SK-N-SH (cell line): Measurements from ENCODE around the gene SLC66A1. TPM values are rescaled to one million over a fixed set of nuclear protein-coding genes. Genes with fewer than 3 reads are reported as not detected.

ENCODE experiments used
- CTCF ChIA-PET: fragments of 300-600, 350-600 bp; formaldehyde crosslinking; extraction: SDS; loops from one replicate; lab custom pipeline; 2021; lab: Yijun Ruan, JAX
- POLR2A ChIA-PET: fragments of 350-600 bp; sonication (Branson Sonifier 250); formaldehyde crosslinking; extraction: SDS; loops from one replicate; lab custom pipeline; 2020; ENCODE audit warnings: antibody characterized with exemption, inconsistent platforms; lab: Yijun Ruan, JAX
- DNase-seq: peaks from one replicate; pipeline ENCODE4 v3.0.0; 2012
- H2AFZ ChIP-seq: fragments of 200-600 bp; sonication (generic); 2 replicates; pipeline ENCODE4 v1.8.1; 2016; ENCODE audit warnings: antibody characterized with exemption, mild to moderate bottlenecking, low read depth
- H3F3A ChIP-seq: fragments of 200-600 bp; sonication (generic); replicated peaks from 2 replicates; pipeline ENCODE3; 2016; ENCODE audit warnings: antibody characterized with exemption, mild to moderate bottlenecking; ENCODE audit not compliant: insufficient read depth
- H3K27ac ChIP-seq, 2 experiments: fragments of 200-500 bp in 1 of 2; fragments of 200-600 bp in 1 of 2; sonication (Bioruptor generic) in 1 of 2; sonication (generic), shearing (Covaris generic) in 1 of 2; 2 replicates each; pipeline versions ENCODE4 v1.5.1 to v1.6.1; 2014 to 2016; ENCODE audit warnings: low read depth in 2 of 2, inconsistent platforms in 1 of 2, low read length in 1 of 2, mild to moderate bottlenecking in 1 of 2, mixed read lengths in 1 of 2
- H3K27me3 ChIP-seq: fragments of 200-600 bp; sonication (generic), shearing (Covaris generic); 2 replicates; pipeline ENCODE4 v1.6.1; 2016; ENCODE audit warnings: mixed run types; ENCODE audit not compliant: insufficient read depth
- H3K36me3 ChIP-seq, 2 experiments: fragments of 200-500 bp in 1 of 2; fragments of 200-600 bp in 1 of 2; sonication (Bioruptor generic) in 1 of 2; sonication (generic) in 1 of 2; replicated peaks in 1 of 2; 2 replicates each; pipeline versions ENCODE3 to v1.5.1; 2014 to 2016; ENCODE audit warnings: low read length in 1 of 2, mild to moderate bottlenecking in 1 of 2; ENCODE audit not compliant: insufficient read depth in 2 of 2, control insufficient read depth in 1 of 2
- H3K4me1 ChIP-seq, 2 experiments: fragments of 200-500 bp in 1 of 2; fragments of 200-600 bp in 1 of 2; sonication (Bioruptor generic) in 1 of 2; sonication (generic), shearing (Covaris generic) in 1 of 2; 2 replicates each; pipeline versions ENCODE4 v1.5.1 to v1.6.1; 2014 to 2016; ENCODE audit warnings: low read depth in 1 of 2, low read length in 1 of 2, mixed run types in 1 of 2; ENCODE audit not compliant: insufficient read depth in 2 of 2, control insufficient read depth in 1 of 2
- H3K4me2 ChIP-seq: fragments of 200-600 bp; sonication (generic), shearing (Covaris generic); 2 replicates; pipeline ENCODE4 v1.6.1; 2017; ENCODE audit warnings: mixed run types
- H3K4me3 ChIP-seq, 2 experiments: fragments of 200-500 bp in 1 of 2; fragments of 200-600 bp in 1 of 2; sonication (Bioruptor generic) in 1 of 2; sonication (generic), shearing (Covaris generic) in 1 of 2; 2 replicates each; pipeline versions ENCODE4 v1.5.1 to v1.8.1; 2014 to 2016; ENCODE audit warnings: low read depth in 2 of 2, inconsistent platforms in 1 of 2, low read length in 1 of 2, mild to moderate bottlenecking in 1 of 2, mixed read lengths in 1 of 2, moderate library complexity in 1 of 2
- H3K79me2 ChIP-seq: fragments of 200-600 bp; sonication (generic); 2 replicates; pipeline ENCODE4 v1.8.1; 2017; ENCODE audit warnings: mild to moderate bottlenecking; ENCODE audit not compliant: insufficient read depth
- H3K9ac ChIP-seq: fragments of 200-600 bp; sonication (generic); 2 replicates; pipeline ENCODE4 v1.6.1; 2017; ENCODE audit warnings: mixed run types
- H3K9me2 ChIP-seq: fragments of 200-600 bp; sonication (generic); 2 replicates; pipeline ENCODE4 v1.6.1; 2017; ENCODE audit warnings: mixed run types
- H3K9me3 ChIP-seq: fragments of 200-600 bp; sonication (generic); 2 replicates; pipeline ENCODE4 v1.6.1; 2017; ENCODE audit warnings: mixed run types, mild to moderate bottlenecking, moderate library complexity
- H4K20me1 ChIP-seq: fragments of 200-600 bp; sonication (generic); 2 replicates; pipeline ENCODE4 v1.6.1; 2017; ENCODE audit warnings: mild to moderate bottlenecking, mixed run types; ENCODE audit not compliant: insufficient read depth
- CHD2 ChIP-seq: fragments of 150-350 bp; IDR thresholded peaks from 2 replicates; pipeline ENCODE4 v1.6.1; 2018; ENCODE audit warnings: low read length; ENCODE audit not compliant: partially characterized antibody
- ELF1 ChIP-seq: IDR thresholded peaks from 2 replicates; pipeline ENCODE4 v1.4.0; 2012
- FOSL2 ChIP-seq: IDR thresholded peaks from 2 replicates; pipeline ENCODE4 v1.4.0; 2012; ENCODE audit warnings: low read depth, mild to moderate bottlenecking, moderate library complexity, borderline replicate concordance
- POLR2AphosphoS5 ChIP-seq: IDR thresholded peaks from 2 replicates; pipeline ENCODE4 v1.6.1; 2012; ENCODE audit warnings: low read depth, low read length
- RFX5 ChIP-seq: IDR thresholded peaks from 2 replicates; pipeline ENCODE4 v1.6.1; 2012; ENCODE audit warnings: mild to moderate bottlenecking, improper control_type of control experiment, low read length
- TAF1 ChIP-seq: IDR thresholded peaks from 2 replicates; pipeline ENCODE4 v1.6.1; 2012; ENCODE audit warnings: low read depth, mild to moderate bottlenecking, low read length, moderate library complexity, borderline replicate concordance
- TCF12 ChIP-seq: IDR thresholded peaks from 2 replicates; pipeline ENCODE4 v1.4.0; 2012
- TEAD4 ChIP-seq: IDR thresholded peaks from 2 replicates; pipeline ENCODE4 v1.4.0; 2012; ENCODE audit warnings: mild to moderate bottlenecking, borderline replicate concordance; ENCODE audit not compliant: insufficient read depth
- WGBS: methylation state at CpG from one replicate; pipeline ENCODE4 v1.1.6; 2017; ENCODE audit warnings: low lambda C conversion rate; 5-methylcytosine and 5-hydroxymethylcytosine counted together
- polyA plus RNA-seq, 3 experiments: library from polyadenylated mRNA; depleted of rRNA; stranded (reverse); fragments of >200 nt; gene quantifications; 2 replicates each; pipeline ENCODE4 v1.2.3, GENCODE V29; 2012
- TF ChIP-seq, protein P1 (sequence below): fragments of 200-600 bp; sonication (generic); IDR thresholded peaks from 2 replicates; pipeline ENCODE4 v1.6.1; 2017; ENCODE audit warnings: antibody characterized with exemption, mild to moderate bottlenecking, moderate library complexity
- TF ChIP-seq, protein P2 (sequence below): IDR thresholded peaks from 2 replicates; pipeline ENCODE4 v1.4.0; 2012; ENCODE audit warnings: low read depth
- TF ChIP-seq, protein P3 (sequence below): IDR thresholded peaks from 2 replicates; pipeline ENCODE4 v1.4.0; 2012; ENCODE audit warnings: low read depth, borderline replicate concordance
- TF ChIP-seq, protein P4 (sequence below): IDR thresholded peaks from 2 replicates; pipeline ENCODE4 v1.4.0; 2012; ENCODE audit warnings: low read depth, borderline replicate concordance
- TF ChIP-seq, protein P5 (sequence below): fragments of 150-350 bp; IDR thresholded peaks from 2 replicates; pipeline ENCODE4 v1.6.1; 2016; ENCODE audit warnings: mild to moderate bottlenecking, low read depth, low read length
- TF ChIP-seq, protein P6 (sequence below): IDR thresholded peaks from 2 replicates; pipeline ENCODE4; 2012

SLC66A1 gene
- polyA plus RNA-seq, 1 of the 3 experiments (the other 2 are of a cell fraction): 16.9 TPM

DNA sequence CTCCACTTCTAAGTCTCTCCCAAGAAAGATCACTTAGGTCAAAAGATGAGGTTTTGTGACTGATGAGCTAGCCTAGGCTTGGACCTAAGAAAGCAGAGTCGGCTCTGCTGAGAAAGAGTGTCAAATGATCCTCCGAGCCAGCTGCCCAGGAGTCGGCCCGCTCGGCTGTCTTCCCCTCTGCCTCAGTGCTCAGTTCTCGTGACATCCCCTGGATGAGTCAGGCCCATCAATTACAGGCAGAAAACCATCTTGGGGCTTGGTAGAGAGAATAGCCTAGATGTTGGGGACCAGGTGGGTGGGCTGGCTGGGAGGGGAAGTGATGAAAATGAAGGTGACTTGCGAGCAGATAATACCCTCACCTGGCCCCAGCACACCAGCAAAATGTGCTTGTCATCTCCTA lies 60.5 kb downstream of the SLC66A1 start:
- TF ChIP-seq CHD2 (no peak), TAF1 (no peak), RFX5 (no peak), POLR2AphosphoS5 (no peak)
- TF ChIP-seq, protein P1, sequence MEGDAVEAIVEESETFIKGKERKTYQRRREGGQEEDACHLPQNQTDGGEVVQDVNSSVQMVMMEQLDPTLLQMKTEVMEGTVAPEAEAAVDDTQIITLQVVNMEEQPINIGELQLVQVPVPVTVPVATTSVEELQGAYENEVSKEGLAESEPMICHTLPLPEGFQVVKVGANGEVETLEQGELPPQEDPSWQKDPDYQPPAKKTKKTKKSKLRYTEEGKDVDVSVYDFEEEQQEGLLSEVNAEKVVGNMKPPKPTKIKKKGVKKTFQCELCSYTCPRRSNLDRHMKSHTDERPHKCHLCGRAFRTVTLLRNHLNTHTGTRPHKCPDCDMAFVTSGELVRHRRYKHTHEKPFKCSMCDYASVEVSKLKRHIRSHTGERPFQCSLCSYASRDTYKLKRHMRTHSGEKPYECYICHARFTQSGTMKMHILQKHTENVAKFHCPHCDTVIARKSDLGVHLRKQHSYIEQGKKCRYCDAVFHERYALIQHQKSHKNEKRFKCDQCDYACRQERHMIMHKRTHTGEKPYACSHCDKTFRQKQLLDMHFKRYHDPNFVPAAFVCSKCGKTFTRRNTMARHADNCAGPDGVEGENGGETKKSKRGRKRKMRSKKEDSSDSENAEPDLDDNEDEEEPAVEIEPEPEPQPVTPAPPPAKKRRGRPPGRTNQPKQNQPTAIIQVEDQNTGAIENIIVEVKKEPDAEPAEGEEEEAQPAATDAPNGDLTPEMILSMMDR: no peak
- TF ChIP-seq, protein P2, sequence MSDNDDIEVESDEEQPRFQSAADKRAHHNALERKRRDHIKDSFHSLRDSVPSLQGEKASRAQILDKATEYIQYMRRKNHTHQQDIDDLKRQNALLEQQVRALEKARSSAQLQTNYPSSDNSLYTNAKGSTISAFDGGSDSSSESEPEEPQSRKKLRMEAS: no peak
- TF ChIP-seq, protein P3, sequence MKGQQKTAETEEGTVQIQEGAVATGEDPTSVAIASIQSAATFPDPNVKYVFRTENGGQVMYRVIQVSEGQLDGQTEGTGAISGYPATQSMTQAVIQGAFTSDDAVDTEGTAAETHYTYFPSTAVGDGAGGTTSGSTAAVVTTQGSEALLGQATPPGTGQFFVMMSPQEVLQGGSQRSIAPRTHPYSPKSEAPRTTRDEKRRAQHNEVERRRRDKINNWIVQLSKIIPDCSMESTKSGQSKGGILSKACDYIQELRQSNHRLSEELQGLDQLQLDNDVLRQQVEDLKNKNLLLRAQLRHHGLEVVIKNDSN: no peak
- TF ChIP-seq, protein P4, sequence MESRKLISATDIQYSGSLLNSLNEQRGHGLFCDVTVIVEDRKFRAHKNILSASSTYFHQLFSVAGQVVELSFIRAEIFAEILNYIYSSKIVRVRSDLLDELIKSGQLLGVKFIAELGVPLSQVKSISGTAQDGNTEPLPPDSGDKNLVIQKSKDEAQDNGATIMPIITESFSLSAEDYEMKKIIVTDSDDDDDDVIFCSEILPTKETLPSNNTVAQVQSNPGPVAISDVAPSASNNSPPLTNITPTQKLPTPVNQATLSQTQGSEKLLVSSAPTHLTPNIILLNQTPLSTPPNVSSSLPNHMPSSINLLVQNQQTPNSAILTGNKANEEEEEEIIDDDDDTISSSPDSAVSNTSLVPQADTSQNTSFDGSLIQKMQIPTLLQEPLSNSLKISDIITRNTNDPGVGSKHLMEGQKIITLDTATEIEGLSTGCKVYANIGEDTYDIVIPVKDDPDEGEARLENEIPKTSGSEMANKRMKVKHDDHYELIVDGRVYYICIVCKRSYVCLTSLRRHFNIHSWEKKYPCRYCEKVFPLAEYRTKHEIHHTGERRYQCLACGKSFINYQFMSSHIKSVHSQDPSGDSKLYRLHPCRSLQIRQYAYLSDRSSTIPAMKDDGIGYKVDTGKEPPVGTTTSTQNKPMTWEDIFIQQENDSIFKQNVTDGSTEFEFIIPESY: no peak
- ChIA-PET CTCF (interaction anchor here (1.2 to 11.6 kb wide), 7 partner anchors 9 to 289 kb away, joined by 3 to 93 read pairs (median 9); no protein-coding TSS in a partner anchor), POLR2A (no interaction called here)
- Histone ChIP-seq H3K9ac (no peak overlapping the region), H2AFZ (no peak overlapping the region), H3K79me2 (peaks cover 37% of the 10 kb centered on the region), H3F3A (no peaks in the 10 kb centered on the region), H3K27me3 (no peaks in the 10 kb centered on the region), H4K20me1 (peaks cover 46% of the 10 kb centered on the region), H3K9me3 (no peaks in the 10 kb centered on the region), H3K4me2 (no peak overlapping the region), H3K4me1 (peaks cover 0 to 78% of the 10 kb centered on the region in 2 experiments; a peak in 2 of 4 replicates), H3K4me3 (no peak overlapping the region), H3K36me3 (peaks cover 18 to 44% of the 10 kb centered on the region in 2 experiments), H3K9me2 (no peaks in the 10 kb centered on the region), H3K27ac (peak overlapping the region in 1 of 2 experiments; percentile 98; a peak in 2 of 4 replicates)
- WGBS: 86% methylated on average over 4 of the region's 7 CpGs
- DNase-seq: no peak

DNA sequence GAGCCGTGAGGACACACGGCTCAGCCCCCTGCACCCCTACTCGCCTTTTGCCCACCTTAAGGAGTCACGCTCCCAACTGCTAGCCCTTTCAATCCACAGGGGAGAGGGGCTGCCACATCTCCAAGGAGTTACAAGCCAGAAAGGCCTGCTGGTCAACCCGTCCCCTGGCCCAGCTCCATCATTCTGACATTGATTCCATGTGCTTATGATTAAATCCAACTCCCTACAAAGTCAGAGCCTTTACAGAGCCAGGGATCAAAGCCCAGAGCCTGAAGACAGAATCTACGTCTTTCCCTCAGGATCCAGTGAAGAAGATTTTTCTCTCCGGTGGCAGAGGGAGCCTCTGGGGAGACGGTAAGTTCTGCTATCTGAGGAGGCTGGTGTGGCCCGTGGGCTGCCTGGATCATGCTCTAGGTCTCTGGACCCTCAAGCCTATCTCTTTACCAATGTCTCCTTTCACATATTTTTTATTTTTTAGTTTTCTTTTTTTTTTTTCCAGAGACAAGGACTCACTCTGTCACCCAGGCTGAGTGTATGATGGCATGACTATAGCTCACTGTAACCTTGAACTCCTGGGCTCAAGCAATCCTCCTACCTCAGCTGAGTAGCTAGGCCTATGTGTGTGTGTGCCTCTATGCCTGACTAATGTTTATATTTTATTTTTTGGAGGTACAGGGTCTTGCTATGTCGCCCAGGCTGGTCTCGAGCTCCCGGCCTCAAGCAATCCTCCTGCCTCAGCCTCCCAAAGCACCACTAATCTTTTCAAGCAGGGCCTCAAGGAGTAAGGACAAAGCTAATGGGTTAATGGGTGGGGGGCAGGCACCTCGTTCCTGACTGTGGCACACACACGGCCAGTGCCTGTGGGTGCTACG lies 61.3 kb downstream of the SLC66A1 start:
- DNase-seq: no peak
- Histone ChIP-seq H3K9me2 (no peaks in the 10 kb centered on the region), H3K36me3 (peaks cover 27 to 53% of the 10 kb centered on the region in 2 experiments), H3K4me2 (no peak overlapping the region), H3K4me1 (peaks cover 0 to 70% of the 10 kb centered on the region in 2 experiments; a peak in 2 of 4 replicates), H3K27ac (peak overlapping the region in 1 of 2 experiments; percentile 98; a peak in 2 of 4 replicates), H4K20me1 (peaks cover 40% of the 10 kb centered on the region), H3K4me3 (no peak overlapping the region), H3F3A (no peaks in the 10 kb centered on the region), H2AFZ (no peak overlapping the region), H3K27me3 (no peaks in the 10 kb centered on the region), H3K9ac (no peak overlapping the region), H3K9me3 (no peaks in the 10 kb centered on the region), H3K79me2 (peaks cover 30% of the 10 kb centered on the region)
- ChIA-PET POLR2A (no interaction called here), CTCF (interaction anchor here (1.1 to 11.6 kb wide), 8 partner anchors 10 to 288 kb away, joined by 3 to 93 read pairs (median 12); no protein-coding TSS in a partner anchor)
- WGBS: 93% methylated on average over 13 of the region's 15 CpGs
- TF ChIP-seq, protein P1: no peak
- TF ChIP-seq FOSL2 (no peak), TCF12 (no peak), TEAD4 (no peak), POLR2AphosphoS5 (no peak), ELF1 (no peak)
- TF ChIP-seq, protein P5, sequence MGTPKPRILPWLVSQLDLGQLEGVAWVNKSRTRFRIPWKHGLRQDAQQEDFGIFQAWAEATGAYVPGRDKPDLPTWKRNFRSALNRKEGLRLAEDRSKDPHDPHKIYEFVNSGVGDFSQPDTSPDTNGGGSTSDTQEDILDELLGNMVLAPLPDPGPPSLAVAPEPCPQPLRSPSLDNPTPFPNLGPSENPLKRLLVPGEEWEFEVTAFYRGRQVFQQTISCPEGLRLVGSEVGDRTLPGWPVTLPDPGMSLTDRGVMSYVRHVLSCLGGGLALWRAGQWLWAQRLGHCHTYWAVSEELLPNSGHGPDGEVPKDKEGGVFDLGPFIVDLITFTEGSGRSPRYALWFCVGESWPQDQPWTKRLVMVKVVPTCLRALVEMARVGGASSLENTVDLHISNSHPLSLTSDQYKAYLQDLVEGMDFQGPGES: no peak
- TF ChIP-seq, protein P6, sequence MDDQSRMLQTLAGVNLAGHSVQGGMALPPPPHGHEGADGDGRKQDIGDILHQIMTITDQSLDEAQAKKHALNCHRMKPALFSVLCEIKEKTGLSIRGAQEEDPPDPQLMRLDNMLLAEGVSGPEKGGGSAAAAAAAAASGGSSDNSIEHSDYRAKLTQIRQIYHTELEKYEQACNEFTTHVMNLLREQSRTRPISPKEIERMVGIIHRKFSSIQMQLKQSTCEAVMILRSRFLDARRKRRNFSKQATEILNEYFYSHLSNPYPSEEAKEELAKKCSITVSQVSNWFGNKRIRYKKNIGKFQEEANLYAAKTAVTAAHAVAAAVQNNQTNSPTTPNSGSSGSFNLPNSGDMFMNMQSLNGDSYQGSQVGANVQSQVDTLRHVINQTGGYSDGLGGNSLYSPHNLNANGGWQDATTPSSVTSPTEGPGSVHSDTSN: no peak
